IMR-90 (cell line): ENCODE measurements around the gene RABGAP1. TPM values are rescaled to one million over a fixed set of nuclear protein-coding genes. Genes with fewer than 3 reads are reported as not detected.

Source experiments
- ATAC-seq: fragments of 200-7000 bp; cut with Tn5 transposase; 2 replicates; pipeline ENCODE4 v1.9.1; 2020; ENCODE audit warnings: low read depth, mild to moderate bottlenecking, moderate library complexity
- BruUV-seq: library from RNA; stranded (reverse); fragments of 400-500 nt; replicated peaks from 2 replicates; lab custom pipeline; 2021; lab: Mats Ljungman, UMichigan
- CTCF ChIA-PET: fragments of 300-600 bp; formaldehyde crosslinking; extraction: SDS; loops from one replicate; lab custom pipeline; 2021; ENCODE audit warnings: antibody characterized with exemption; lab: Yijun Ruan, JAX
- POLR2A ChIA-PET: fragments of 300-600 bp; sonication (Branson Sonifier 250); formaldehyde crosslinking; loops from one replicate; lab custom pipeline; 2022; ENCODE audit warnings: antibody characterized with exemption; ENCODE audit not compliant: unreplicated experiment; lab: Charles Lee
- DNase-seq: peaks from one replicate; pipeline ENCODE4 v3.0.0; 2013
- H2AFZ ChIP-seq: replicated peaks from 2 replicates; pipeline ENCODE3; 2013; ENCODE audit warnings: low read length, mild to moderate bottlenecking; ENCODE audit not compliant: poor library complexity
- H2AK5ac ChIP-seq: 2 replicates; pipeline ENCODE4 v1.6.1; 2013; ENCODE audit warnings: low read depth, low read length, inconsistent platforms
- H2AK9ac ChIP-seq: replicated peaks from 2 replicates; pipeline ENCODE3; 2013; ENCODE audit warnings: mild to moderate bottlenecking, low read depth, low read length, moderate library complexity; ENCODE audit not compliant: poor library complexity
- H2BK120ac ChIP-seq: 2 replicates; pipeline ENCODE4 v1.6.1; 2013; ENCODE audit warnings: low read depth, low read length, inconsistent platforms
- H2BK15ac ChIP-seq: 3 replicates; pipeline ENCODE4 v1.6.1; 2013; ENCODE audit warnings: low read depth, low read length, inconsistent platforms
- H2BK20ac ChIP-seq: 2 replicates; pipeline ENCODE4 v1.6.1; 2013; ENCODE audit warnings: low read depth, mild to moderate bottlenecking, inconsistent platforms, low read length, moderate library complexity
- H2BK5ac ChIP-seq: 2 replicates; pipeline ENCODE4 v1.6.1; 2013; ENCODE audit warnings: mild to moderate bottlenecking, low read depth, low read length, inconsistent platforms; ENCODE audit not compliant: poor library complexity, severe bottlenecking
- H3K14ac ChIP-seq: replicated peaks from 2 replicates; pipeline ENCODE4 v1.6.1; 2013; ENCODE audit warnings: low read depth, low read length, inconsistent platforms
- H3K18ac ChIP-seq: 2 replicates; pipeline ENCODE4 v1.6.1; 2013; ENCODE audit warnings: low read depth, low read length, control low read depth
- H3K23ac ChIP-seq: 2 replicates; pipeline ENCODE4 v1.6.1; 2013; ENCODE audit warnings: low read depth, low read length, inconsistent platforms
- H3K27ac ChIP-seq: 2 replicates; pipeline ENCODE4 v1.5.1; 2013; ENCODE audit warnings: mild to moderate bottlenecking, control low read depth, low read length; ENCODE audit not compliant: insufficient read depth
- H3K27me3 ChIP-seq: 2 replicates; pipeline ENCODE4 v1.6.1; 2013; ENCODE audit warnings: low read length; ENCODE audit not compliant: control insufficient read depth, insufficient read depth
- H3K36me3 ChIP-seq: 2 replicates; pipeline ENCODE4 v1.6.1; 2013; ENCODE audit warnings: low read length, mixed read lengths; ENCODE audit not compliant: control insufficient read depth, insufficient read depth
- H3K4ac ChIP-seq: 2 replicates; pipeline ENCODE4 v1.6.1; 2013; ENCODE audit warnings: low read depth, low read length, inconsistent platforms
- H3K4me1 ChIP-seq: 2 replicates; pipeline ENCODE4 v1.6.1; 2013; ENCODE audit warnings: low read length, mixed read lengths; ENCODE audit not compliant: control insufficient read depth, insufficient read depth
- H3K4me2 ChIP-seq: 2 replicates; pipeline ENCODE4 v1.6.1; 2013; ENCODE audit warnings: low read depth, mild to moderate bottlenecking, control low read depth, low read length, moderate library complexity
- H3K4me3 ChIP-seq: 2 replicates; pipeline ENCODE4 v1.5.1; 2013; ENCODE audit warnings: low read depth, mild to moderate bottlenecking, control low read depth, low read length, moderate library complexity; ENCODE audit not compliant: insufficient read depth
- H3K56ac ChIP-seq: 2 replicates; pipeline ENCODE4 v1.6.1; 2013; ENCODE audit warnings: low read length, inconsistent platforms; ENCODE audit not compliant: insufficient read depth; ENCODE audit errors: extremely low read depth
- H3K79me1 ChIP-seq, 2 experiments: 2 replicates each; pipeline ENCODE4 v1.6.1; 2013; ENCODE audit warnings: low read length in 2 of 2, inconsistent platforms in 1 of 2, low read depth in 1 of 2
- H3K9ac ChIP-seq: 2 replicates; pipeline ENCODE4 v1.6.1; 2013; ENCODE audit warnings: low read depth, low read length, control low read depth
- H3K9me1 ChIP-seq: 2 replicates; pipeline ENCODE4 v1.6.1; 2013; ENCODE audit warnings: low read length, inconsistent platforms; ENCODE audit not compliant: insufficient read depth
- H3K9me3 ChIP-seq: 2 replicates; pipeline ENCODE4 v1.6.1; 2013; ENCODE audit warnings: low read length; ENCODE audit not compliant: control insufficient read depth, insufficient read depth
- H4K20me1 ChIP-seq: 2 replicates; pipeline ENCODE4 v1.6.1; 2013; ENCODE audit warnings: low read length, inconsistent platforms; ENCODE audit not compliant: insufficient read depth
- H4K5ac ChIP-seq: 2 replicates; pipeline ENCODE4 v1.6.1; 2013; ENCODE audit warnings: mild to moderate bottlenecking, low read depth, low read length, control low read depth
- H4K8ac ChIP-seq, 2 experiments: 2 replicates each; pipeline ENCODE4 v1.6.1; 2013; ENCODE audit warnings: low read depth in 2 of 2, low read length in 2 of 2, control low read depth in 1 of 2, inconsistent platforms in 1 of 2
- H4K91ac ChIP-seq: 2 replicates; pipeline ENCODE4 v1.6.1; 2013; ENCODE audit warnings: low read depth, low read length, inconsistent platforms; ENCODE audit not compliant: insufficient read depth
- BHLHE40 ChIP-seq: fragments of 150-350 bp; IDR thresholded peaks from 2 replicates; pipeline ENCODE4 v1.6.1; 2016; ENCODE audit warnings: mild to moderate bottlenecking, low read depth, low read length
- CEBPB ChIP-seq: IDR thresholded peaks from 2 replicates; pipeline ENCODE4 v1.6.1; 2012; ENCODE audit warnings: low read depth, low read length, improper control_type of control experiment
- CHD1 ChIP-seq: IDR thresholded peaks from 2 replicates; pipeline ENCODE4 v1.6.1; 2012; ENCODE audit warnings: low read depth, low read length, improper control_type of control experiment
- FOS ChIP-seq: fragments of 150-350 bp; IDR thresholded peaks from 2 replicates; pipeline ENCODE4 v1.6.1; 2016; ENCODE audit warnings: low read depth, low read length
- MAFK ChIP-seq: IDR thresholded peaks from 2 replicates; pipeline ENCODE4 v1.6.1; 2012; ENCODE audit warnings: low read depth, low read length, improper control_type of control experiment
- MAZ ChIP-seq: IDR thresholded peaks from 2 replicates; pipeline ENCODE4 v1.6.1; 2012; ENCODE audit warnings: low read depth, mild to moderate bottlenecking, low read length, improper control_type of control experiment, moderate library complexity, borderline replicate concordance
- MXI1 ChIP-seq: IDR thresholded peaks from 2 replicates; pipeline ENCODE4 v1.6.1; 2012; ENCODE audit warnings: low read depth, mild to moderate bottlenecking, low read length, moderate library complexity, borderline replicate concordance
- NFE2L2 ChIP-seq: fragments of 150-350 bp; IDR thresholded peaks from 2 replicates; pipeline ENCODE4 v1.6.1; 2016; ENCODE audit warnings: low read depth, mild to moderate bottlenecking, low read length
- POLR2A ChIP-seq: IDR thresholded peaks from 2 replicates; pipeline ENCODE4 v1.6.1; 2012; ENCODE audit warnings: mild to moderate bottlenecking, low read depth, low read length
- RAD21 ChIP-seq: IDR thresholded peaks from 2 replicates; pipeline ENCODE4 v1.6.1; 2012; ENCODE audit warnings: low read length, improper control_type of control experiment
- RCOR1 ChIP-seq: IDR thresholded peaks from 2 replicates; pipeline ENCODE4 v1.6.1; 2012; ENCODE audit warnings: mild to moderate bottlenecking, low read length, improper control_type of control experiment; ENCODE audit not compliant: insufficient replicate concordance
- RFX5 ChIP-seq: IDR thresholded peaks from 2 replicates; pipeline ENCODE4 v1.8.0; 2012; ENCODE audit warnings: low read depth, mild to moderate bottlenecking, low read length, moderate library complexity
- SMC3 ChIP-seq: fragments of 150-350 bp; IDR thresholded peaks from 2 replicates; pipeline ENCODE4 v1.6.1; 2016; ENCODE audit warnings: low read depth, mild to moderate bottlenecking, antibody characterized with exemption, low read length, moderate library complexity
- WGBS, 2 experiments: methylation state at CpG; one replicate each; pipeline versions ENCODE4 v1.1.5 to v1.1.7; 2013; ENCODE audit warnings: missing lambda C conversion rate in 2 of 2; ENCODE audit not compliant: insufficient read length in 1 of 2; ENCODE audit errors: extremely low coverage in 2 of 2; 5-methylcytosine and 5-hydroxymethylcytosine counted together
- dilution Hi-C: fragments of 300-500 bp; cut with HindIII; formaldehyde crosslinking; loops from one replicate; pipeline ENCODE4 v1.14.3; 2018; ENCODE audit warnings: low sequenced_read_pairs; ENCODE audit not compliant: unreplicated experiment
- in situ Hi-C: fragments of 300-500 bp; cut with MboI; formaldehyde crosslinking; loops from 3 replicates; pipeline ENCODE4 v1.14.3; 2019; ENCODE audit warnings: low sequenced_read_pairs, inconsistent platforms, mixed read lengths
- intact Hi-C: fragments of 100-400 bp; cut with micrococcal nuclease; formaldehyde crosslinking; loops from 2 replicates; pipeline ENCODE4 v1.10.0; 2022
- polyA plus RNA-seq, 3 experiments: library from polyadenylated mRNA; depleted of rRNA; stranded (reverse); fragments of >200 nt; gene quantifications; 2 replicates each; pipeline ENCODE4 v1.2.3, GENCODE V29; 2012; ENCODE audit warnings: low replicate concordance in 1 of 3
- total RNA-seq: library from RNA; depleted of rRNA; stranded (reverse); fragments of >200 nt; gene quantifications from 2 replicates; pipeline ENCODE4 v1.2.3, GENCODE V29; 2012
- TF ChIP-seq, protein P1 (sequence below): fragments of 150-350 bp; IDR thresholded peaks from 2 replicates; pipeline ENCODE4 v1.6.1; 2017; ENCODE audit warnings: mild to moderate bottlenecking, antibody characterized with exemption, low read length, low read depth
- TF ChIP-seq, protein P2 (sequence below): conservative IDR thresholded peaks from 2 replicates; pipeline ENCODE4 v1.5.1; 2012; ENCODE audit warnings: mild to moderate bottlenecking, low read depth, low read length, improper control_type of control experiment
- TF ChIP-seq, protein P3 (sequence below): fragments of 150-350 bp; IDR thresholded peaks from 2 replicates; pipeline ENCODE4 v1.6.1; 2016; ENCODE audit warnings: low read depth, mild to moderate bottlenecking, low read length, moderate library complexity, borderline replicate concordance

The RABGAP1 gene
- total and polyA plus RNA-seq, 2 of the 4 experiments (the other 2 are of a cell fraction), result 20.0 to 53.9 TPM

DNA sequence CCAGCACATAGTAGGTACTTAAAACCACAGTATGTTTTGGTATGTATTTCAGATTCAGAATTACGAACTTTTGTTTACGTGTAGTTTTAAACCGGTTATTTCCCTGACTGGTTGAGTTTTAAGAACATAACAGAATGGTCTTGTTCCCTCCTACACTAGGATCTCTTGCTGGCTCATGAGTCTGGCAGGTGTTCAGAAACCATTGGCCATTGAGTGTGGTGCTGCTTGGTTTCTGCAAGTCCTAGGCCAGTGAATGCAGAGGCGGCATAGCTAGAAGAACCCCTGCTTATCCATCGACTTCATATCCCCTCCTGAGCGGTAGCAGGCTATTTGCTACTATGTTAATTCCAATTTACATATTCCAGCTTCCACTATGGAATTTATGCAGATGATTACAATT lies 158.2 kb downstream of the RABGAP1 start:
- Histone ChIP-seq H2AK9ac (no peak overlapping the region), H3K36me3 (peaks cover 57% of the 10 kb centered on the region), H2BK20ac (no peak overlapping the region), H4K91ac (no peak overlapping the region), H3K9ac (no peak overlapping the region), H3K56ac (no peak overlapping the region), H3K9me3 (no peaks in the 10 kb centered on the region), H3K27me3 (no peaks in the 10 kb centered on the region), H3K23ac (no peak overlapping the region), H4K5ac (no peak overlapping the region), H3K79me1 (peaks cover 0 to 5% of the 10 kb centered on the region in 2 experiments; a peak in 2 of 4 replicates), H3K14ac (no peak overlapping the region), H2BK5ac (no peak overlapping the region), H3K4me3 (no peak overlapping the region), H4K8ac (no peak overlapping the region), H3K9me1 (peaks cover 5% of the 10 kb centered on the region; the same call in 1 of the 2 replicates), H2AK5ac (no peak overlapping the region), H3K18ac (no peak overlapping the region), H2AFZ (no peak overlapping the region), H3K4me1 (peaks cover 7% of the 10 kb centered on the region; the same call in 1 of the 2 replicates), H3K4me2 (no peak overlapping the region), H2BK120ac (no peak overlapping the region), H3K27ac (no peak overlapping the region), H4K20me1 (peaks cover 5% of the 10 kb centered on the region; the same call in 1 of the 2 replicates), H2BK15ac (no peak overlapping the region), H3K4ac (no peak overlapping the region)
- no CpG with 5 or more reads among the region's 6 CpGs for WGBS, 2 experiments
- dilution Hi-C loops (no loop called here), in situ Hi-C loops (no loop called here), intact Hi-C loops (no loop called here)
- DNase-seq, result no peak
- no TSS peak for BruUV-seq
- ChIA-PET CTCF (interaction anchor here (1.1 kb wide), 1 partner anchor 126 kb away, joined by 4 read pairs; no protein-coding TSS in a partner anchor), POLR2A (no interaction called here)
- TF ChIP-seq, protein P1, sequence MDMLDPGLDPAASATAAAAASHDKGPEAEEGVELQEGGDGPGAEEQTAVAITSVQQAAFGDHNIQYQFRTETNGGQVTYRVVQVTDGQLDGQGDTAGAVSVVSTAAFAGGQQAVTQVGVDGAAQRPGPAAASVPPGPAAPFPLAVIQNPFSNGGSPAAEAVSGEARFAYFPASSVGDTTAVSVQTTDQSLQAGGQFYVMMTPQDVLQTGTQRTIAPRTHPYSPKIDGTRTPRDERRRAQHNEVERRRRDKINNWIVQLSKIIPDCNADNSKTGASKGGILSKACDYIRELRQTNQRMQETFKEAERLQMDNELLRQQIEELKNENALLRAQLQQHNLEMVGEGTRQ, result no peak
- TF ChIP-seq RFX5, result no peak
- no peak for TF ChIP-seq MAZ
- no peak for TF ChIP-seq BHLHE40
- TF ChIP-seq MAFK, result no peak
- TF ChIP-seq POLR2A, result no peak
- no peak for TF ChIP-seq CHD1
- TF ChIP-seq MXI1, result no peak
- TF ChIP-seq SMC3, result no peak
- TF ChIP-seq CEBPB, result no peak
- no peak for TF ChIP-seq RCOR1
- TF ChIP-seq, protein P2, sequence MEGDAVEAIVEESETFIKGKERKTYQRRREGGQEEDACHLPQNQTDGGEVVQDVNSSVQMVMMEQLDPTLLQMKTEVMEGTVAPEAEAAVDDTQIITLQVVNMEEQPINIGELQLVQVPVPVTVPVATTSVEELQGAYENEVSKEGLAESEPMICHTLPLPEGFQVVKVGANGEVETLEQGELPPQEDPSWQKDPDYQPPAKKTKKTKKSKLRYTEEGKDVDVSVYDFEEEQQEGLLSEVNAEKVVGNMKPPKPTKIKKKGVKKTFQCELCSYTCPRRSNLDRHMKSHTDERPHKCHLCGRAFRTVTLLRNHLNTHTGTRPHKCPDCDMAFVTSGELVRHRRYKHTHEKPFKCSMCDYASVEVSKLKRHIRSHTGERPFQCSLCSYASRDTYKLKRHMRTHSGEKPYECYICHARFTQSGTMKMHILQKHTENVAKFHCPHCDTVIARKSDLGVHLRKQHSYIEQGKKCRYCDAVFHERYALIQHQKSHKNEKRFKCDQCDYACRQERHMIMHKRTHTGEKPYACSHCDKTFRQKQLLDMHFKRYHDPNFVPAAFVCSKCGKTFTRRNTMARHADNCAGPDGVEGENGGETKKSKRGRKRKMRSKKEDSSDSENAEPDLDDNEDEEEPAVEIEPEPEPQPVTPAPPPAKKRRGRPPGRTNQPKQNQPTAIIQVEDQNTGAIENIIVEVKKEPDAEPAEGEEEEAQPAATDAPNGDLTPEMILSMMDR, result no peak
- TF ChIP-seq, protein P3, sequence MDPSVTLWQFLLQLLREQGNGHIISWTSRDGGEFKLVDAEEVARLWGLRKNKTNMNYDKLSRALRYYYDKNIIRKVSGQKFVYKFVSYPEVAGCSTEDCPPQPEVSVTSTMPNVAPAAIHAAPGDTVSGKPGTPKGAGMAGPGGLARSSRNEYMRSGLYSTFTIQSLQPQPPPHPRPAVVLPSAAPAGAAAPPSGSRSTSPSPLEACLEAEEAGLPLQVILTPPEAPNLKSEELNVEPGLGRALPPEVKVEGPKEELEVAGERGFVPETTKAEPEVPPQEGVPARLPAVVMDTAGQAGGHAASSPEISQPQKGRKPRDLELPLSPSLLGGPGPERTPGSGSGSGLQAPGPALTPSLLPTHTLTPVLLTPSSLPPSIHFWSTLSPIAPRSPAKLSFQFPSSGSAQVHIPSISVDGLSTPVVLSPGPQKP, result no peak
- no peak for TF ChIP-seq NFE2L2
- no peak for TF ChIP-seq RAD21
- TF ChIP-seq FOS, result no peak
- no peak for ATAC-seq
